GM19397 (cell line): Measurements from ENCODE around the gene OPA1.

Experiments used
- ATAC-seq: cut with Tn5 transposase; IDR thresholded peaks from one replicate; pipeline ENCODE4 v1.9.1; 2021; ENCODE audit warnings: mild to moderate bottlenecking, moderate library complexity; ENCODE audit not compliant: unreplicated experiment

The OPA1 gene

DNA sequence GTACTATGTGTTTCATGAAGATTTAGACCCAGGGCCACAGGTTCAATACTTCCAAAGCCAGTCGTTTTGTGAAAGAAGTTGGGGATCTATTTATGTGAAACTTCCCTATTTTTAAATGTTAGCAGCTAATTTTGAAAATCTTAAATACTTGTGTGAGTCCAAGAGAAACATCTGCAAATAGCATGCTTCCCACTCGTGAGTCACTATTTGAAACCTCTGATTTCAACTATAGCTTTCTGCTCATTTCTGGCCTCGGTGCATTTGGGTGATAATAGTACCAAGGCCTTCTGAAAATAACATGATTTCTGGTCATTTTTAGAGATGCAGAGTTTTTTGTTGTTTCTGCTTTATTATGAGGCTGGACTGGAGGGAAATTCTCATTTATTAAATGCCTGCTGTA is 110.0 kb downstream of the OPA1 start:
- no peak for ATAC-seq

DNA sequence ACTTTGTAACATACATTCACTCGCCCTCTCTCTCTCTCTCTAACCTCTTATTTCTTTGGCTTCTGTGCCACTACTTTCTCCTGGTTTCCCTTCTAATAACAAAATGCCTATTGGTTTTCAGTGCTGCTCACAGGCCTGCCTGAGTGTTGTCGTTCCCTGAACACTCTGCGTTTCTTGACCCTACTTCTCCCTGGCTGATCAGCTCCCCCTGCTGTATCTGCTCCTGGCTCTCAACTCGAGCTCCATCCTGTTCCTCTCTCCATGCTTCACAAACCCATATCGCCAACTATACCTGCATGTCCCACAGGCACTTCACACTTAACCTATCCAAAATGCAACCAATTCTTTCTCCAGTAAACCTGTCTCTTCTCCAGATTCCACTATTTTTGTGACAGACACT is 111.4 kb downstream of the OPA1 start:
- no peak for ATAC-seq

DNA sequence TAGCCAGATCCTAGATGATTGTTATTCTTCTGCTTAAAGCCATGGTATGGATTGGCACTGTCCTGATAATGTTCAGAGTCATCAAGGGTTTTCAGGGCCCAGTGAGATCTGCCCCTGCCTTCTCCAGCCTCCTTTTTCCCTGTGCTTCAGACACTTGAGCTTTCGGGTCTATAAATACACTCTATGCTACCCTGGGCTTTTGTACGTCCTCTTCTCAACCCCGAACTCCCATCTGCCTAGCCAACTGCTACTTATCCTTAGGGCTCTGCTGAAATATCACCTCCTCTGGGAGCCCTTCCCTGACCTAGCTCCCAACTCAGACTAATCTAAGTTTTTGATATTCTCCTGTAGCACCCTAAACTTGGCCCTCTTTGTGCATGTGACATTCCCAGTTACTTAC is 115.3 kb downstream of the OPA1 start:
- no peak for ATAC-seq

DNA sequence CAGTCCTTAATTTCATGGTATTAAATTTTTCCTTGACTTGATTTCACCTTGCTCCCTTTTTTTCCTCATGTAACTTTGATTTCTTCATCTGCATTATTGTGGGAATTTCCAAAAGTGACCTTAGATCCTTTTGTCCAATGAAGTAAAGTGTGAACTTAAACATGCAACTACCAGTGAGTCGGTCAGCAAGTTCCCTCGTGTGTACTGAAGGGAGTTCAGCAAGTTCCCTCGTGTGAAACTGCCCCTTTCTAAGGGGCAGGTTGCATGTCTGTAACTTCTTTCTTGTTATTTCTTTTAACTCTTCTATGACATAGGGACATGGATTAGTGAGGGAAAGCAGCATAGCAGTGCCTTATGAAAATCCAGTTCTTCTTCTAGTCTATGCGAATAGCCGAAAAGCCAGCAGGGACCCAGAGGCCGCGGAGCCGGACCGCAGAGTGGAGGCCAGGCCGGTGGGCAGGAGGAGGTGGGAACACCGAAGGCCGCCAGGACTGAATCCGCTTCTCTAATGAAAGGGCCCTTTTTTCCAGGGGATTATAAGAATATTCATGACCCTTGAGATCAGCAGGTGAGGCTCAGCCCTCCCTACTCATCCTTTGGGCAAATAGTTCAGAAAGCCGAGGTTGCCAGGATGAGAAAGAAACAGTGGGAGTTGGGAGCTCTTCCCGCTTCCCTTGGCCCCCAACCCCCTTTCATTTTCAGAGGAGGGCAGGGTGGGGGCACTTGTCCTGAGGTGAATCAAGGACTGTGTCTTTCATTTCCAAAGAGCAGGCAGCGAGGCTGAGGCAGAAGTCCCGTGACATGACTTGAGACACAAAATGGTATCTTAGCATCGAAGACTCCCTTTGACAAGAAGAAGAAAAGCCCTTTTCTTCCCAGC is 117.5 kb downstream of the OPA1 start:
- no peak for ATAC-seq

DNA sequence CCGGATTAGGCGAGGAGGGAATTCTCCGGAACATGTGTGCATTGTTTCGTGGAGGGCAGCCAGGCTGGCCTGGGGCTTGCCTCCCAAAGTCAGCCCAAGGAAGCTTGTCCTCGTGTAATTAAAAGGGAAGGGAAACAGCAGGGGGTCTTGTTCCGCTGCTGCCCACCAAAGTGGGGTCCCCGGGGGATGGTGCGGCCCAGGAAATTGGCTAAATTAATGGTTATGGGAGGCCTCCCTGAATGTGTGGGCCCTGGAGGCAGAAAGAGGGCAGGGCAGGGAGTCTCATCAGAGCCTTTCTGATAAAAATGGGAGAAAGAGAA is 118.1 kb downstream of the OPA1 start:
- ATAC-seq = no peak

DNA sequence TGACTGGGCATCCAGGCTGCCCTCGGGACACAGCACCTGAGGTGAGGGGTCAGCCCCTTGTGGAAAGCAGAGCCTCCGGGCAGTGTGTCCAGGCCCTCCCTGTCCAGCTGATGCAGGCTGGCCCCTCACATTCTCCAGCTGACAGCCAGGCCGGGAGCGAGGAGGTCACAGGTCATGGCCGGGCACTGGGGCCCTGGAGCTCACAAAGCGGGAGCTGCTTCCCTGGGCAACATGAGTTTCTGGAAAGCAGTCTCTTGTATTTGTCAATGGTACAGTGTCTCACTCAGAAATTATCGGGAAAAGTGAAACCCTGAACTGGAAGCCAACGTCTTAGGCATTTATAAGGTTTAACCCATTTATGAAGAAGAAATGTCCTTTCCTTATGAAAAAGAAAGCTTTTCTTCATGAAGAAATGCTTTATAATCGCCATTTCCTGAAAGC is 118.5 kb downstream of the OPA1 start:
- no peak for ATAC-seq

DNA sequence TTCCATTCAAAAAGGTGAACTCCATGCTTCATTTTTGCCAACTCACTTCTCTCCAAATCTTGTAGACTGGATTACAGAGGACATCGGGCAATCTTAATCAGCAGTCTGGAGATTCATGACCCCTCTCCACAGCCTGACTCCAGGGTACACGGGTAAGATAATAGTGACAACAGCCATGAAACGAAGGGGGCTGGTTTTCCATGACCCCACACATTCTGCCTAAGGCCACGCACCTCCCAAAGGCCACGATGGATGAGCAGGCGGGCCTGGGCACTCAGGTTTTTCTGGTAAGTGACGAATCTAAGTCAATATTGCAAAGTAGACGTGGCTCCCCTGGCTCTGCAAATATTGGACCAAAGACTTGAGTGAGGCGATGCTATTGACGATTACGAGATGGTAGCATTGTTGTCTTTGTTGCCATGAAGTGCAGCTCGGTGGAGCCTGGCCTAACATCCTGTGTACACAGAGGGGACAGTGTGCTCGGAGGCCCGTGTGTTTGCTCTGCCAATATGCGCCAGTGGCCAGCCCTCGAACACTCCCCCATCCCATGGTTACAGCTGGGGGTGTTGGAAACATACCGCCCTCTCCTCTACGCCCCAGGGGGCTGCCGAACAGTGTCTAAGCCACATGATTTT is 119.1 kb downstream of the OPA1 start:
- no peak for ATAC-seq

DNA sequence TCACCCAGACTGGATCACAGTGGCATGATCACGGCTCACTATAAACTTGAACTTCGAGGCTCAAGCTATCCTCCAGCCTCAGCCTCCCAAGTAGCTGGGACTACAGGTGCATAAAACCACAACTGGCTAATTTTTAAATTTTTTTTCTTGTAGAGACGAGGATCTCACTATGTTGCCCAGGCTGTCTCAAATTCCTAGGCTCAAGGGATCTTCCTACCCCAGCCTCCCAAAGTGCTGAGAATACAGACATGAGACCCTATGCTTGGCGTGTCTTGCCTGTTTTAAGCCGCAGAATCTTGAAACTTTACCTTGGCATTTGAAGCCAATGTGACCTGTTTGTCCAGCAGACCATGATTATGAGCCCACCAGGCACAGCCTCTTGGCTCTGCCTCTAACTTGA is 119.9 kb downstream of the OPA1 start:
- ATAC-seq = no peak

DNA sequence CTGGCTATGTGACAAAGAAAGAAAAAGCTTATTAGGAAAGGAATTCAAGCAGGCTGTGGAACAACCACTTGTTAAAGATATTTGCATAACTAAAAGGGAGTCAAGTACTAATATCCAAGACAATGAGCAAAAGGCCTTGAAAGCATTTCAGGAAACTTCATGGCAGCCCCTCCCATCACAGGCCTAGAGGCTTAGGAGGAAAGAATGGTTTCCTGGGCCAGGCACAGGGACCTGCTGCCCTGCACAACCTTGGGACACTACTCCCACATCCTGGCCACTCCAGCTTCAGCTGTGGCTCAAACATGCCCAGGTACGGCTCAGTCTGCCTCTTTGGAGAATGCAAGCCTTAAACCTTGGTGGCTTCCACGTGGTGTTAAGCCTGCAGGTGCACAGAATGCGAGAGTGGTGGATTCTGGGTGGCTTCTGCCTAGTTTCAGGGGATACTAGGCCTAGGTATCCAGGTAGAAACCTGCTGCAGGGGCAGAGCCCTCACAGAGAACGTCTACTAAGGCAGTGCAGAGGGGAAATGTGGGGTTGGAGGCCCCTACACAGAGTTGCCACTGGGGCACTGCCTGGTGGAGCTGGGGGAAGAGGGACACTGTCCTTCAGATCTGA is 121.6 kb downstream of the OPA1 start:
- no peak for ATAC-seq

DNA sequence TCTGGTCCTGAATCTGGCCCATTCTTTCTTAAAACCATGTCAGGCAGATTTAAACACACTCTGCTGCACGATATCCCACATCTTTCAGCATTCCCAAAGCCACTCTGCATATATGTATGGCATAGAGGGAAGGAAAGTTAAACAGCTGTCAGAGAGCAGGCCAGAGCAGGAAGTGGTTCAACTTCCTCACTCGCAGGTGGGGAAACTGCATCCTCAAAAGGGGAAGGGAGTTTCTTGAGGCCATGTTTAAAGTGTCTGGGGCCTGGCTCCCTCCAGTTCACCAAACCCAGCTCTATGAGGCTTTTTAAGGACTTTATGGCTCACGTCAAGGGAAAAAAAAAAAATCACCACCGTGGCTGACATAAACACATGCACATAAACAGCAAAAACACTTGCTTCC is 123.1 kb downstream of the OPA1 start:
- no peak for ATAC-seq

DNA sequence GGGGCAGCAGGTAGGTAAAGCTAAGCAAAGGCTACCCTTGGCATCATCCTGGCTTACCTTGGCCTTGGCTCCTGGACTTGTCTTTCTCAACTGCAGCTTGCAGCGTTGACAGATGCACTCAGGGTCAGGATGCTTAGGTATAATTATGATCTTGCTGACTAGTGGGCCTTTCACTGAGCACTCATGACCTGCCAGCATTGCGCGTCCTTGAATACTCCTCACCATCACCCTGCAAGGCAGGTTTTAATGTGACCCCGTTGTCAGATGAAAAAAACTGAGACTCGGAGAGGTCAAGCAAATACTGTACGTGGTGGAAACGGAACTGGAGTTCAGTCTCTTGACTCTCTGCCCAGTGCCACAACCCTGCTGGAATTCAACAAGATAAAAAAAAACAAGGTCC is 126.7 kb downstream of the OPA1 start:
- ATAC-seq = no peak

DNA sequence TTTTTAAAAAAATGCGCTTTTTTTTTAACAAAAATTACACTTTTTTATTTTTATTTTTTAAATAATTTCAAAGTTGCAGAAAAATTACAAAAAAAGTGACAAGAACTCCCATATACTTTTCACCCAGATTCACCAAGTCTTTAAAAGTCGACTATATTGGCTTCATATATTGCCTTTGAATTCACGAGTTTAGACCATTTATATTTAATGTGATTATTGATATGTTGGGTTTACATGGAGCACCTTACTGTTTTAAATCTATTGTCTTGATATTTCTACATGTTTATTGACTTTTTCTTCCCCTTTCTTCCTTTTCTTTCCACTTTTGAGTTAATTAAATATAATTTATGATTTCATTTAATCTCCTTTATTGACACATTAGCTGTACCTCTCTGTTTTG is 127.2 kb downstream of the OPA1 start:
- ATAC-seq = no peak

DNA sequence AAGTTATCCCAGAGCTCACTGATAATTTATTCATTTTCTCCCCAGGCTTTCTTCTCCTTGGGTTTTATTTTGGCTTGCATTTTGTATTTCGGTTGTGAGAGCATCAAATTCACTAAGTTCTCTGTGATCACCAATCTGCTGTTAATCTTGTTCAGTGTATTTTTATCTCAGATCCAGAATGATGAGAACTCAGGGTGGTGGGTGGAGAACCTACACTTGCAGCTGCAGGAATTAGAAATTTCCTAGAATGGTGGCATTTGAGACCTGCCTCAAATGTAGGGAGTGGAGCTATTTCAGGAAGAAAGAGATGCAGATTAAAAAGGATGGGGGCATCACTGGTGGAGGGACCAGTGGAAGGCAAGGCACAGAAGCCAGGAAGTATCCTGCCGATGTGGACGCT is 129.6 kb downstream of the OPA1 start:
- ATAC-seq = no peak

DNA sequence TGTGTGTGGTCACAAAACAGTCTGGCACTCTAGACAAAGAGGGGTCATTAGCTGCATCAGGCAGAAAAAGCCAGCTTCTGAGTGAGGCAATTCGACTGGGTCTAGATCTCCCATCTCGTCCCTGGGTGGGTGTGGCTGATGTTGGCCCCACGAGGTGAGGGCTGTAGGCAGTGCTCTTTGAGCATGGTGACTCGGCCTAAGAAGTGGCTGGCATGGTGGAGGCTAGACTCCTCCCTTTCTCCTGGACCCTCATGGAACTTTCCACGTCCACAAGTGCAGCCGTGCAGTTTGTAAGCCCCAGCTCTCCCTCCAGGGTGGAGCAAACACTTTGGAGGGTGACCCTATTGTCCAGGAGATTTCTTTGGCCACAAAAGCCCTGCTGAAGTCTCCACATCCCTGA is 134.1 kb downstream of the OPA1 start:
- no peak for ATAC-seq

DNA sequence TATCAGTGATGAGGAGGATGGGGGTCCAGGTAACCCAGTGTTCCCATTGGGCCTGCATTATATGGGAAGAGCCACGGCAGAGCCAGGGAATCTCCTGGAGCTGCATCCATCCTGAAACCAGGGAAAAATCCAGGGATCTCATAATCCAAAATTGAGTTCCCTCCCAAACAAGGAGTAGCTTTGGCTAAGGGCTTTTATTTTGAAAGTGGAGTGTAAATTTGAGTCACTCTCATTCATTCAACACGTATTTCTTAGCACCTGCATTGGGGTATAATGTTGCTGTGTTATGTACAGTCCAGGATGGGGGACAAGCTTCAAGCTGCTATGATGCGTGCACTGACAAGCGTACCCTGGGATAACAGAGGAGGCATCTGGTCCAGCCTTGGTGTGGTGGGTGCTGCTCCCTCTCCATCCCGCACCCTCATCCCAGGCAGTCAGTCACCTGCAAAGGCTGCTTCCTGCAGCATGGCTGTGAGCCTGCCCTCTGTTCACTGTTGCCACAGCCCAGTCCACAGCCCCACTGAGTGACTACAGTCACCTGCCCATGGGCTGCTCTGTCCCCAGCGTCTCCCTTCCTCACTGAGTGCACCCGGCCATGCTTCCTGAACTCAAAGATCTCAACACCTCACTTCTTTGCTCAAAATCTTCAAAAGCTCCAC is 135.6 kb downstream of the OPA1 start:
- ATAC-seq = no peak

DNA sequence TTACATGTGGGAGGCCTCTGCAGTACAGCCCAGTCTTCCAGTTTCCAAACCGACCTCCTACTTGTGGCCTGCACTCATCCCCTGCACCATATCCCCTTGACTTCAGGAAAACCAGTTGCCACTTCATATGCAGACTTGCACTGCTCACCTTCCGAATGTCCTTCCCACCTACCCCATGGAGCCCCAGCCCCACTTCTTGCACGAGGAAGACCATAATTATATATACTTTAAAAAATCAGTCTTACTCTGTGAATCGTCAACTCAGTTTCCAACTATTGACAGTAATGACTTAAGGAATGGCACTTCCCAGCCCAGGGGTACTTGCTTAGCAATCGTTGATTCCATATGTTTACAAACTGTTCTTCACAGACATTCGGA is 136.1 kb downstream of the OPA1 start:
- no peak for ATAC-seq

DNA sequence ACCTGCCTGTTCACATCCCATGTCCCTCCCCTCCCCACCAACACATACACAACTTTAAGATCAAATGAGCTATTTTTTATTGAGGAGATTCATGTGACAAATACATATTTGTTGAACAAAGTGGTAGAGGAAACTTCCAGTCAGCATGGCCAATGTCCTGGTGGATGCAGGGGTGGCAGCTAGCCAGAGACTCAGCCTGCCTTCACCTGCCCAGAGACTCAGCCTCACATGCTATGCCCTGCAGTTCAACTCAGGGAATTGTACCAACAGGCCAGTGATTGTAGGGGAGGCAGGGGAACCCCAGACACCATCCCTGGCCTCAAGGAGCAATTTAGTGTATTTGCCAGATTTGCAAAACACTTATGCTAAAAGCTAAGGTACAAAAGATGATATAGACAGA is 136.6 kb downstream of the OPA1 start:
- no peak for ATAC-seq

DNA sequence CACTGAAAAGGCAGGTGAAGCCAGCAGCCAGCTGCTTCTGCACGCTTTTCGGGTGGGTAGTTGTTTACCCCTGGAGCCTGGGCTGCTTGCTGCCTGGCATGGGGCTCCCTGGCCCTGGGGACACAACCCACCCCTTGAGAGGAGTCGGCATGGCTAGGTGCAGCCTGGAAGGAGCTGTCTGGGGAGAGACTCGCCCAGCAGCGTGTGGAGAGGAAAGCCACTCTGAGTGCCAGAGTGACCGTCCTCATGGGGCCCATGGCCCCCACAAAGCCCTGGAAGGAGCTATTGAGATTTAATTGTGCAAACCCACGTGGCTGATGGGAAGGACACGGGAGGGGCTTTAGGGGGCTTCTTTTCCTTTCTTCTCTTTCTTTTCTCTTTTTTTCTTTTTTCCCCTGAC is 137.5 kb downstream of the OPA1 start:
- no peak for ATAC-seq

DNA sequence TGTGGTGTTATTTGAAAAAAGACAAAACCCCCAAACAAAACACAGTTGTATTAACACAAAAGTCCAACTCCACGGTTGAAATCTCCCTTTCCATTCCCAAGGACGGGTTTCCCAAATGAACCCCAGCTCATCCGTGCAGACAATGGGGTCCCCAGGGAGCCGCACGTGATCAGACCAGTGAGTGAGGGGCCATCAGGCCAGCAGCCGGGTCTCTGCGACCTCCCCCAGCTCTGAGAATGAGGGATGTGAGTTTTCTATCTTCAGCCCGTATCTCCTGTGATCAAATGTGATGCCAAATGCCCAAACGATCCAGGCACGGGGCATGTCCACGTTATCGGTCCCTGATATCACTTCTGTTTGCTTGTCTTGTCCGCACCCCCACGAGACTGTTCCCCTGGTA is 138.0 kb downstream of the OPA1 start:
- ATAC-seq = no peak

DNA sequence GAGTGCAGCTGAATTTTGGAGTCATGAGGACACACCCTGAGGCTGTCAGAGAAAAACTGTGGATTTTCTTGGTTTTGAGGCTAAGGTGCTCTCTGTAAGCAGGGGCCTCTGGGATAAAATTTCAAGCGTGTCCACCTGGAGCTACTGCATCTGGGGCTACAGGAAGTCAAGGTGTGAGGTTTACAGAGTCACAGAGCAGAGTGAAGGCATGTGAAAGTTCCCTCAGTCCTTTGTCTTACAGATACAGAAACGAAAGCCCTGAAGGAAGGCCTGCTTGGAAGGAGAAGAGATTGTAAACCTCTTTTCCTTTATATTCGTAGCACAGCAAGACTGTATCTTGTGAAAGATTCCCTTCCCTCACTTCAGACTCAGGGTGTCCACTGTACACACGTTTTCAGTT is 138.6 kb downstream of the OPA1 start:
- no peak for ATAC-seq

DNA sequence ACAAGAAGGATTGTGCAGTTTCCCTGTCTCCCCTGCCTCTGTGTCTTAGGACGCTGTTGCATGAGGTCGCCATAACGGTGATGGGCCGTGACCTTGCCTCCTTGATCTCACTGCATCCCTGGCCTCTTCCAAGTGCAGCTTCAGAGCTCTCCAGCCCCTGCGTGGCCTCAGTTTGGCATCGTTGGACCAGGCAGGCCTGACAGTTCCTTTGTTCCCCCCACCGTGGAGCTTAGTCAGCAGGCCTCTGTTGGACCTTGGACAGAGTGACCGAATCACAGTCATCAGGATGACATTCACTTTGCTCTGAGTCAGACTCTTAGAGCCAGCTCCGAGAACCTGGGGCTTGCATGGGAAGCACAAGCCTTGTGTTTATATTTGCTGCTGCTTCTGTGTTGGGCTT is 139.4 kb downstream of the OPA1 start:
- ATAC-seq = no peak

DNA sequence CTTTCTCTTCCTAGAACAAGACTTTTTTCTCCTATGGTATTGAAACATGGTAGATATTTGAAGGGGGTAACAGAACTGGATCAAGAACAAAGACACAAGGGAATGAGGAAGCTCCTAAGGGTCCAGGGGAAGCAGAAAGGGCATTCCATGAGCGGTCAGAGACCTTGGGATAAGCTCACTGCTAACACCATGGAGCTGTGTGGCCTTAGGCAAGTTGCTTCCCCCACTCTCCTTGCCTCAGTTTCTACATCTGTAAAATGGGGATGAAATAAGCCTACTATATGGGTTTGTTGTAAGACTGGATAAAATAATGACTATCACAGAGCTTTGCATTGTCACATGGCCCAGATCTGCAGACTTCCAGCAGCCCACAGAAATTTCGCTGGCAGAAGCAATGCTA is 139.8 kb downstream of the OPA1 start:
- no peak for ATAC-seq
